GM12864 (cell line): ENCODE results near the gene LRIG2.

Experiments
- DNase-seq: peaks from one replicate; pipeline ENCODE4 v3.0.0-alpha.2; 2011; ENCODE audit warnings: low read depth
- H3K4me3 ChIP-seq: 2 replicates; pipeline ENCODE4 v1.5.1; 2011; ENCODE audit warnings: mild to moderate bottlenecking, low read depth, low read length, control low read depth
- TF ChIP-seq, protein P1 (sequence below): IDR thresholded peaks from 2 replicates; pipeline ENCODE4 v1.5.1; 2011; ENCODE audit warnings: low read depth, mild to moderate bottlenecking, moderate library complexity, low read length, control low read depth, inconsistent platforms; ENCODE audit errors: missing control alignments

LRIG2 gene

DNA sequence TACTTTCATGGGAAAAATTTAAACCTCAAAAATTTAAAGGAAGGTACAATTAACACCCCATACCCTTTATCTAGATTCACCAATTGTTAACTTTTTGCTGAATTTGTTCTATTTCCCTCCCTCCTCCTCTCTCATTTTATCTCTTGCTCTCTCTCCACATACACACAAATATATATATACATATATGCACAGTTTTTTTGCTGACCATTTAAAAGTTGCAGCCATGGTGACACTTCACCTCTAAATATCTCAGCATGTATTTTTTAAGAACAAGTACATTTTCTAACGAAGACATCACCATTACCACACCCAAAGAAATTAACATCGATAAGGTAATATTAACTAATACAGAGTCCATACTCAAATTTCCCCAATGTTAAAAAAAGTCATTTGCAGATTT, 33.9 kb downstream of the LRIG2 start:
- DNase-seq, result no peak
- H3K4me3 ChIP-seq, result no peak overlapping the region

DNA sequence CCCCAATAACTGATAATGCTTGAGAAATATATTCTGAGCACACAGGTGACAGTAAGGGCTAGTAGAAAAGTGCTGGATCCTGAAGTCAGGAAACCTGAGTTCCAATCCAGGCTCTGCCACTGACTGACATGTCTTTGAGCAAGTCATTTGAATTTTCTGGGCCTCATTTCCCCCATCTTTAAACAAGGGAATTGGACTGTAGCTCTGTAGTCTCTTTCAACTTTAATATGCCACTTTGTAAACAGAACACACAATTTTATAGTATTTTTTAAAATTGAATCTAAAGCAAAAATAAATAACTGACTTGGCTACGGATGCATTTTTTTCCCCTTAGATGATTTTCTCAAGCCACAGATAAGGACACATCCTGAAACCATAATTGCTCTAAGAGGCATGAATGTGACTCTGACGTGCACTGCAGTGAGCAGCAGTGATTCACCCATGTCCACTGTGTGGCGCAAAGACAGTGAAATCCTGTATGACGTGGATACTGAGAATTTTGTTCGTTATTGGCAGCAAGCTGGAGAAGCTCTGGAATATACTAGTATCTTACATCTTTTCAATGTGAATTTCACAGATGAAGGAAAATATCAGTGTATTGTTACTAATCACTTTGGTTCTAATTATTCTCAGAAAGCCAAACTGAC, 37.0 kb downstream of the LRIG2 start:
- H3K4me3 ChIP-seq, result no peak overlapping the region
- DNase-seq, result no peak
- TF ChIP-seq, protein P1, sequence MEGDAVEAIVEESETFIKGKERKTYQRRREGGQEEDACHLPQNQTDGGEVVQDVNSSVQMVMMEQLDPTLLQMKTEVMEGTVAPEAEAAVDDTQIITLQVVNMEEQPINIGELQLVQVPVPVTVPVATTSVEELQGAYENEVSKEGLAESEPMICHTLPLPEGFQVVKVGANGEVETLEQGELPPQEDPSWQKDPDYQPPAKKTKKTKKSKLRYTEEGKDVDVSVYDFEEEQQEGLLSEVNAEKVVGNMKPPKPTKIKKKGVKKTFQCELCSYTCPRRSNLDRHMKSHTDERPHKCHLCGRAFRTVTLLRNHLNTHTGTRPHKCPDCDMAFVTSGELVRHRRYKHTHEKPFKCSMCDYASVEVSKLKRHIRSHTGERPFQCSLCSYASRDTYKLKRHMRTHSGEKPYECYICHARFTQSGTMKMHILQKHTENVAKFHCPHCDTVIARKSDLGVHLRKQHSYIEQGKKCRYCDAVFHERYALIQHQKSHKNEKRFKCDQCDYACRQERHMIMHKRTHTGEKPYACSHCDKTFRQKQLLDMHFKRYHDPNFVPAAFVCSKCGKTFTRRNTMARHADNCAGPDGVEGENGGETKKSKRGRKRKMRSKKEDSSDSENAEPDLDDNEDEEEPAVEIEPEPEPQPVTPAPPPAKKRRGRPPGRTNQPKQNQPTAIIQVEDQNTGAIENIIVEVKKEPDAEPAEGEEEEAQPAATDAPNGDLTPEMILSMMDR, result no peak

More for the DNA sequence above, 33.9 kb downstream of the LRIG2 start:
- TF ChIP-seq, protein P1, result no peak

DNA sequence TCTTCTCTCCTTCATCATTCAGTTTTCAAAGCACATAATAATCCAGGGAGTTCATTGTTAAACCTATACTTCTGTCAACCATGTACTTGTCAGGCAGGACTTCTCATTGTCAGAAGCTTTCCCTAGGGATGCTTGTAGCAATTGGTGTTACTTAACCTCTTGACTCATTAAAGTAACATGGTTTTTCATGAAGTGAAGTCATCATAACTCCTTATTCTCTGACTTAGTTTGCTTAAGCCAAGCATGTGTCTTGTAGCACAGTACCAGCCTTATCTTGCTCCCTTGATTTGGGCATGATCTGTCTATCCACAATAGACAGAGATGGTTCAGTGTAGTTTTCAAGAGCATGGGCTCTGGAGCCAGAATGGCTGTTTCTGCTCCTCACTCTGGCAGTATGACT, 45.3 kb downstream of the LRIG2 start:
- H3K4me3 ChIP-seq, result no peak overlapping the region
- TF ChIP-seq, protein P1, result no peak
- no peak for DNase-seq

DNA sequence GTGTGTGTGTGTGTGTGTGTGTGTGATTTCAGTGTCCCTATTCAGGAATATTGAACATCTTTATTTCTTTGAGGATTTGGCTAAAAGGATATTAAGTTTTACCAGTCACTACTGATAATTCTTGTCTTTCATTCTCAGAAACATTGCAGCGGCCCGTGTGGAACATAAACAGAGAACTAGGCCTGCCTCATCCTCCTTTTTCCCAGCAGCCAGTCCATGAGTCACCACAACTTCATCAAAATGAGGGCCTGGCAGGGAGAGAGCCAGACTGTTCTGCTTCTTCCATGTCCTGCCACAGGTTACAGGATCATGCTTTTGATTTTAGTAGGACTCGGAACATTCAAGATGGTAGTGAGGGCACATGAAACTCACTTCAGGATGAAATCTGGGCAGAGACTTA, 50.7 kb downstream of the LRIG2 start:
- no peak overlapping the region for H3K4me3 ChIP-seq
- TF ChIP-seq, protein P1, result no peak
- no peak for DNase-seq

DNA sequence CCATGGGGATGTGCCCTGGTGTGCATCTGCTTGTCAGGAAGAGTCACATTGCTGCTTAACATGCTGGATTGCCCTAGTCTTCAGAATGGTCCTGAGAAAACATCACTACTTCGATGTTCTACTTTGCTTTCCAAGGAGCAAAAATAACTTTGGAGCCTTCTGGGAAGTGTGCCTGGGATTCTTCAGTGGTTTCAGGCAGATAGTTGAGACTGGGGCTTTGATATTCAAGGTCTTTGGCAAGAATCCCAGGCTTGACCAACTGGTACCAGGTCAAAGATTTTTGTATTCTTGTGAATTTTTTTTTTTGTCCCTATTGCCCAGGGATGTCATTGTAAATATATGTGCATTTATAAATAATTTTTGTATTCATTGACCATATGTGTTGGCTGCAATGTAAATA, 51.4 kb downstream of the LRIG2 start:
- TF ChIP-seq, protein P1, result no peak
- no peak for DNase-seq
- H3K4me3 ChIP-seq, result no peak overlapping the region

DNA sequence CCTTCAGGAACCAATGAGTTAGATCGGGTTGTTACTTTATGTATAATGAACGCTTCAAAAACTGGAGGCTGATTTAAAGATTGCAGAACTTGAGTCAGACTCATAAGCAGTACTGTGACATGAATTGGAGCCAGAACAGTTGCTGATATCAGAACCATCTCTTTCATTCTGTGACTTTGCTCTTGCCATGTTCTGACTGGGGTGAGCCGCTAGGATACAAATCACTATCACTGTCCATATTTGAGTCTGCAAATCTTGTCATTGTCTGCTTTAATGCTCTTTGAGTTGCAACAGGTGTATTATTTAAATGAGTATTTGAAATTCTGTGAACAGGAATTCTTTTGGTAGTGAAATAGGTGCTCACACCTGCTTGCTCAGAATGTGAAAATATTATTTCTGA, 52.5 kb downstream of the LRIG2 start:
- no peak overlapping the region for H3K4me3 ChIP-seq
- TF ChIP-seq, protein P1, result no peak
- DNase-seq, result no peak

DNA sequence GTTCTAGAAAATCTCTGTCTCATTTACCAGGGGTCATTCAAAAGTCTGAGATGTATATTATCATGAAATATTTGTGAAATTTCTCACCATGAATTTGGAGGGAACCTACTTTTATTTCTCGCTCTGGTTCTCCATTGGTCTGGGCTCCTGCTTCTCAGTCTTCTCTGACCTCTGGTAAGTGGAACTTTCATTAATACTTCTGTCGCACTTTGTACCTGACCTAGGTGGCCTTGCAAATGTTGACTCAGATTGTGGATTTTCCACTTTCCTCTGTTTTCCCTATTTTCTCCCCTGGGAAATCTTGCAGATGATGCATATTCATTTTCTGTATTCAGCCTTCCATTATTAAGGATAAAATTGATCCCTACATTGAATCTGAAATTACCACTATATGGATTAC, 53.2 kb downstream of the LRIG2 start:
- no peak for DNase-seq
- TF ChIP-seq, protein P1, result no peak
- no peak overlapping the region for H3K4me3 ChIP-seq
